ENCODE measurements around the gene ABCB6. TPM values are rescaled to one million over a fixed set of nuclear protein-coding genes. Genes with fewer than 3 reads are reported as not detected.

Gene ABCB6
- polyA plus RNA-seq, 1 donor = 43.7 TPM

GRCh38 chr2:219225350-219225749, 6.6 kb upstream of the ABCB6 start:
- no peak for DNase-seq
- peaks cover 10% of the 10 kb centered on the region for H3K4me1 ChIP-seq (ENCODE audit: control insufficient read depth, insufficient read depth, low read length)
- peaks cover 57% of the 10 kb centered on the region for H3K36me3 ChIP-seq (ENCODE audit: control insufficient read depth, insufficient read depth, low read length)
- H3K4me3 ChIP-seq (ENCODE audit: low read length) = no peak overlapping the region
- WGBS (ENCODE audit: insufficient coverage, low lambda C conversion rate) = no CpG with 5 or more reads among the region's 3 CpGs
- H3K9me3 ChIP-seq (ENCODE audit: control insufficient read depth, low read depth, low read length) = no peaks in the 10 kb centered on the region
- H3K27ac ChIP-seq (ENCODE audit: low read length) = no peak overlapping the region
- H3K27me3 ChIP-seq (ENCODE audit: control insufficient read depth, insufficient read depth, low read length) = no peaks in the 10 kb centered on the region

- H3K4me1 ChIP-seq (ENCODE audit: control insufficient read depth, insufficient read depth, low read length) = peaks cover 19% of the 10 kb centered on the region
- H3K4me3 ChIP-seq (ENCODE audit: low read length) = no peak overlapping the region
- H3K27ac ChIP-seq (ENCODE audit: low read length) = no peak overlapping the region
- no peak for DNase-seq
- H3K9me3 ChIP-seq (ENCODE audit: control insufficient read depth, low read depth, low read length) = no peaks in the 10 kb centered on the region
- no CpG with 5 or more reads among the region's 31 CpGs for WGBS (ENCODE audit: insufficient coverage, low lambda C conversion rate)
- peaks cover 64% of the 10 kb centered on the region for H3K36me3 ChIP-seq (ENCODE audit: control insufficient read depth, insufficient read depth, low read length)
- no peaks in the 10 kb centered on the region for H3K27me3 ChIP-seq (ENCODE audit: control insufficient read depth, insufficient read depth, low read length)
These were observed 5.3 kb upstream of the ABCB6 start for GRCh38 chr2:219223831-219224610.

- Histone ChIP-seq H3K4me1 (ENCODE audit: control insufficient read depth, insufficient read depth, low read length) (peaks cover 16% of the 10 kb centered on the region), H3K36me3 (ENCODE audit: control insufficient read depth, insufficient read depth, low read length) (peaks cover 64% of the 10 kb centered on the region), H3K27me3 (ENCODE audit: control insufficient read depth, insufficient read depth, low read length) (no peaks in the 10 kb centered on the region), H3K9me3 (ENCODE audit: control insufficient read depth, low read depth, low read length) (no peaks in the 10 kb centered on the region), H3K27ac (ENCODE audit: low read length) (no peak overlapping the region), H3K4me3 (ENCODE audit: low read length) (no peak overlapping the region)
- DNase-seq = no peak
- no CpG with 5 or more reads among the region's 16 CpGs for WGBS (ENCODE audit: insufficient coverage, low lambda C conversion rate)
These were observed 3.3 kb upstream of the ABCB6 start for GRCh38 chr2:219221957-219222518.

GRCh38 chr2:219220652-219221402, 2.1 kb upstream of the ABCB6 start:
- no CpG with 5 or more reads among the region's 19 CpGs for WGBS (ENCODE audit: insufficient coverage, low lambda C conversion rate)
- H3K9me3 ChIP-seq (ENCODE audit: control insufficient read depth, low read depth, low read length) = no peaks in the 10 kb centered on the region
- H3K4me1 ChIP-seq (ENCODE audit: control insufficient read depth, insufficient read depth, low read length) = peaks cover 16% of the 10 kb centered on the region
- no peak overlapping the region for H3K4me3 ChIP-seq (ENCODE audit: low read length)
- H3K27me3 ChIP-seq (ENCODE audit: control insufficient read depth, insufficient read depth, low read length) = no peaks in the 10 kb centered on the region
- DNase-seq = no peak
- no peak overlapping the region for H3K27ac ChIP-seq (ENCODE audit: low read length)
- peaks cover 65% of the 10 kb centered on the region for H3K36me3 ChIP-seq (ENCODE audit: control insufficient read depth, insufficient read depth, low read length)

- Histone ChIP-seq H3K4me3 (ENCODE audit: low read length) (no peak overlapping the region), H3K27me3 (ENCODE audit: control insufficient read depth, insufficient read depth, low read length) (no peaks in the 10 kb centered on the region), H3K9me3 (ENCODE audit: control insufficient read depth, low read depth, low read length) (no peaks in the 10 kb centered on the region), H3K27ac (ENCODE audit: low read length) (no peak overlapping the region), H3K4me1 (ENCODE audit: control insufficient read depth, insufficient read depth, low read length) (peaks cover 16% of the 10 kb centered on the region), H3K36me3 (ENCODE audit: control insufficient read depth, insufficient read depth, low read length) (peaks cover 61% of the 10 kb centered on the region)
- WGBS (ENCODE audit: insufficient coverage, low lambda C conversion rate) = no CpG with 5 or more reads among the region's 18 CpGs
- no peak for DNase-seq
These were observed 1.2 kb upstream of the ABCB6 start for GRCh38 chr2:219219784-219220532.

- Histone ChIP-seq H3K9me3 (ENCODE audit: control insufficient read depth, low read depth, low read length) (no peaks in the 10 kb centered on the region), H3K27me3 (ENCODE audit: control insufficient read depth, insufficient read depth, low read length) (no peaks in the 10 kb centered on the region), H3K4me3 (ENCODE audit: low read length) (peak overlapping the region; percentile 52), H3K27ac (ENCODE audit: low read length) (peak overlapping the region; percentile 88), H3K36me3 (ENCODE audit: control insufficient read depth, insufficient read depth, low read length) (peaks cover 61% of the 10 kb centered on the region), H3K4me1 (ENCODE audit: control insufficient read depth, insufficient read depth, low read length) (peaks cover 16% of the 10 kb centered on the region)
- WGBS (ENCODE audit: insufficient coverage, low lambda C conversion rate) = no CpG with 5 or more reads among the region's 37 CpGs
- peak; percentile 51 to 72 for DNase-seq
These were observed 484 bp downstream of the ABCB6 start for GRCh38 chr2:219218217-219218731.

GRCh38 chr2:219216535-219216915, 2.2 kb downstream of the ABCB6 start:
- no peak for DNase-seq
- no peaks in the 10 kb centered on the region for H3K27me3 ChIP-seq (ENCODE audit: control insufficient read depth, insufficient read depth, low read length)
- no peak overlapping the region for H3K27ac ChIP-seq (ENCODE audit: low read length)
- no peak overlapping the region for H3K4me3 ChIP-seq (ENCODE audit: low read length)
- WGBS (ENCODE audit: insufficient coverage, low lambda C conversion rate) = no CpG with 5 or more reads among the region's 6 CpGs
- H3K36me3 ChIP-seq (ENCODE audit: control insufficient read depth, insufficient read depth, low read length) = peaks cover 59% of the 10 kb centered on the region
- H3K9me3 ChIP-seq (ENCODE audit: control insufficient read depth, low read depth, low read length) = no peaks in the 10 kb centered on the region
- peaks cover 16% of the 10 kb centered on the region for H3K4me1 ChIP-seq (ENCODE audit: control insufficient read depth, insufficient read depth, low read length)

GRCh38 chr2:219215871-219216534, 2.8 kb downstream of the ABCB6 start:
- Histone ChIP-seq H3K27me3 (ENCODE audit: control insufficient read depth, insufficient read depth, low read length) (no peaks in the 10 kb centered on the region), H3K9me3 (ENCODE audit: control insufficient read depth, low read depth, low read length) (no peaks in the 10 kb centered on the region), H3K4me1 (ENCODE audit: control insufficient read depth, insufficient read depth, low read length) (peaks cover 16% of the 10 kb centered on the region), H3K36me3 (ENCODE audit: control insufficient read depth, insufficient read depth, low read length) (peaks cover 58% of the 10 kb centered on the region), H3K27ac (ENCODE audit: low read length) (no peak overlapping the region), H3K4me3 (ENCODE audit: low read length) (no peak overlapping the region)
- no peak for DNase-seq
- no CpG with 5 or more reads among the region's 27 CpGs for WGBS (ENCODE audit: insufficient coverage, low lambda C conversion rate)

GRCh38 chr2:219214786-219215185, 4.0 kb downstream of the ABCB6 start:
- no CpG with 5 or more reads among the region's 6 CpGs for WGBS (ENCODE audit: insufficient coverage, low lambda C conversion rate)
- Histone ChIP-seq H3K4me3 (ENCODE audit: low read length) (no peak overlapping the region), H3K36me3 (ENCODE audit: control insufficient read depth, insufficient read depth, low read length) (peaks cover 59% of the 10 kb centered on the region), H3K4me1 (ENCODE audit: control insufficient read depth, insufficient read depth, low read length) (peaks cover 15% of the 10 kb centered on the region), H3K9me3 (ENCODE audit: control insufficient read depth, low read depth, low read length) (no peaks in the 10 kb centered on the region), H3K27me3 (ENCODE audit: control insufficient read depth, insufficient read depth, low read length) (no peaks in the 10 kb centered on the region), H3K27ac (ENCODE audit: low read length) (no peak overlapping the region)
- no peak for DNase-seq

Data from large intestine (tissue), 3 donors.